NCI-H460 (cell line): ENCODE results near the gene PTS. TPM values are rescaled to one million over a fixed set of nuclear protein-coding genes. Genes with fewer than 3 reads are reported as not detected.
A peak's percentile ranks its signal among the peaks of the same experiment; 100 is the strongest.
"Not testable (repeated sequence)": the region's sequence is repeated elsewhere in the genome, so short reads cannot be mapped to it uniquely, and the experiment has no call there.

ENCODE experiments used
- DNase-seq: peaks from one replicate; pipeline ENCODE4 v3.0.0-alpha.2; 2016; ENCODE audit warnings: low read depth; ENCODE audit errors: extremely low read depth
- polyA plus RNA-seq: library from polyadenylated mRNA; depleted of rRNA; stranded (reverse); fragments of >200 nt; gene quantifications from 2 replicates; pipeline ENCODE4 v1.2.3, GENCODE V29; 2014; cell fraction: nucleus; rRNA removed
- total RNA-seq: library from RNA; depleted of rRNA; stranded (reverse); fragments of >200 nt; shearing (Covaris generic); gene quantifications from 2 replicates; pipeline ENCODE4 v1.2.3, GENCODE V29; 2014; rRNA removed

Gene PTS
- 73.7 and 86.2 TPM in 2 replicates for total RNA-seq
- 110 and 140 TPM in 2 replicates for polyA plus RNA-seq

DNA sequence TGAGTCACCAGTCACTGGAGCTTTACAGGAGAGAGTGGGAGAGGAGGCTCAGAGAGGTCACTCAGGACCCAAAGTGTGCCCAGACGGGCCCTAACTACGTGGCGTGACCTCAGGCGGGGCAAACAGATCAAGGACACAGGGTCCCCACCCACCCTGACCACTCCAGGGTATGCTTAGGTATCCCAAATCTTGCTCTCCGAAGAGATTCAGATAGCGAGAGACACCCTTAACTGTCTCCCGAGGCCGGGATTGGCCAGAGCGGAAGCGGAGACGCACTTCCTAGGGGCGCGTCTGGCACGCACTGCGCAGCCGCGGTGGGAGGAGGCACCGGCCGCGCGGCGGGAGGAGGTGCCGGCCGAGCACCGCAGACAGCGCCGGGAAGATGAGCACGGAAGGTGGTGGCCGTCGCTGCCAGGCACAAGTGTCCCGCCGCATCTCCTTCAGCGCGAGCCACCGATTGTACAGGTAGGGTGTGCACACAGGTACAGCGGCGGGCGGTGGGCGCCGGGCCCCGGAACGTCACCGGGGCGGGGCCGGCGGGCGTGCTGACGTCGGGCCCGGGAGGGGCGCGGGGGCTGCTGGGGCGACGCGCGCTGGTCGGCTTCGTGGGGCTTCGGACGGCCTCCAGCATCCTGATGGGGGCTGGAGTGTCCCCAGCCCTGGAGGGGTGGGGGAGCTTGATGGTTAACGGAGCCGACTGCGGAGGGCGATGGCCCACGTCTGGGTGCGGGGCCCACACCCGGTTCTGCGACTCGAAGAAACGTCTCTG is at the start of gene PTS:
TSS of gene PTS (plus strand) at position 367 of the 769 bp plus-strand sequence. CDS start at position 383, 16 bp downstream.
- DNase-seq: peak; percentile 79

DNA sequence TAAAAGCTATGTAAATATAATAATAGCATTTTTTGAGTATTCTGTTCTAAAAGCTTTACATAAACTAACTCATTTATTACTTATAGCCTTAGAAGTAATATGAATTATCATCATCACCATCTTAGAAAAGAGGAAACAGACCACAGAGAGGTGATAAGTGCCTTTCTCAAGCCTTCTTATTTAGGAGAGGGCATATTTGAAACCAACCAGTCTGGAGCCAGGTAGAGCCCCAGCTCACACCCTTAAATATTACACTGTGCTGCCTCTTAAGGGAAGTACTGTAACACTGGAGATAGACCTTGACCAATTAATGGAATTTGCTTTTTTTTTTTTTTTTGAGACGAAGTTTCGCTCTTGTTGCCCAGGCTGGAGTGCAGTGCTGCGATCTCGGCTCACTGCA is 48.6 kb upstream of the PTS start:
- DNase-seq: no peak

DNA sequence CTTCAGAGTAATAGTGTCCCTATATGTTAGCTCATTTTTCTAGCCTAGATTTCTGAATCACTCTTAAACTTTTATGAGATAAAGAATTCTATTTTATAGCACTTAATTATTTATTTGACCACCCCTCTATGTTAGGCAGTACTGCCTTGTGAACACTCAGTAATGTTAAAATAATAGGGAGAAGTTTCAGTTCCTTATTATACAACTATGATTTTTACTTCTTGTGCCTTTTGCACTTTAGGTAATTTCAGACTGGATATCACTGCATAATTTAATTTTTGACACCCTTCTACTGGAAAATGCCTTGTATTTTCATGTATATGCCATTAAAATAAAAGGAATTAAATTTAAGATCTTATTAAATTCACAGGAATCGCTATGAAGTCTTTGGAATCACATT is 47.8 kb upstream of the PTS start:
- DNase-seq: no peak

DNA sequence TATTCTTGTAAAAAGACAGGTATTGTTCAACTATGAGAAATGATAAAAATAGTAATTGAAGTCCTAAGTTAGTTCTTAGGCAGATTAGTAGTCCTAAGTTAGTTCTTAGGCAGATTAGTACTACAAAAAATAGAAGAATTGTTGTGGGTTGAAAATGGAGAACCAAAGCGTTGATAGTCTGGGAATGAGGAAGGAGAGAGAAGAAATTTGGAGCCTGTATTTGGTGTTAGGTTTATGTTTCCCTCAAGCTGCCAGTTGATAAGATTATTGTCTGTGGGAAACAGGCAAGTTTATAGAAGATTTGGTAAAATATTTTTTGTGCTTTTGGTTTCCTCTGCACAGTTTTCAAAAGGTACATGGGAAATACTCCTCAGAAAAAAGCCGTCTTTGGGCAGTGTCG is 47.3 kb upstream of the PTS start:
- DNase-seq: no peak

DNA sequence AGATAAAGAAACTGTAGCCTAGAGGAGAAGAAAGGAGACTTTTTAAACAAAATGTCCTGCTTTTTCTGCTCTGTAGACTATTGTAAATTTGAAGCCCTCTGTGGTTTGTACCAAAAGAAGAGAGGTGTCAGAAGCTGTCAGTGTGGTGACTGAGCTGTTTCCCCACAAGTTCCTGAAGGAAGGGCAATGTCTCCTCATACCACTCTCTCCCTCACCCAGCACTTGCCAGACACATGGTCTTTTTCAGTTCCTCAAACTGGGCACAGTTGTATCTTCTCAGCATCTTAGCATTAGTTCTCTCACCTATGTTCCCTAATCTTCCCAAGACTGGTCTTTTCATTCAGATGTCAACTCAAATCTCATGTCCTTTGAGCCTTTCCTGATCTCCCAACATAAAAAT is 46.6 kb upstream of the PTS start:
- no peak for DNase-seq

DNA sequence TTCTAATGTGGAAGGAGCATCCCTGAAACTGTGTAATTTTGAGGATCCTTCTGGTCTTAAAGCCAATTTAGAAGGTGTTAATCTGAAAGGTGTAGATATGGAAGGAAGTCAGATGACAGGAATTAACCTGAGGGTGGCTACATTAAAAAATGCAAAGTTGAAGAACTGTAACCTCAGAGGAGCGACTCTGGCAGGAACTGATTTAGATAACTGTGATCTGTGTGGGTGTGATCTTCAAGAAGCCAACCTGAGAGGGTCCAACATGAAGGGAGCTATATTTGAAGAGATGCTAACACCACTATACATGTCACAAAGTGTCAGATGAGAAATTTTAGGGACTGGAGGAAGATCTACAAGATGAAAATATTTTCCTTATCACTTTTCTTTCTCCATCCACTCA is 43.4 kb upstream of the PTS start:
- no peak for DNase-seq

DNA sequence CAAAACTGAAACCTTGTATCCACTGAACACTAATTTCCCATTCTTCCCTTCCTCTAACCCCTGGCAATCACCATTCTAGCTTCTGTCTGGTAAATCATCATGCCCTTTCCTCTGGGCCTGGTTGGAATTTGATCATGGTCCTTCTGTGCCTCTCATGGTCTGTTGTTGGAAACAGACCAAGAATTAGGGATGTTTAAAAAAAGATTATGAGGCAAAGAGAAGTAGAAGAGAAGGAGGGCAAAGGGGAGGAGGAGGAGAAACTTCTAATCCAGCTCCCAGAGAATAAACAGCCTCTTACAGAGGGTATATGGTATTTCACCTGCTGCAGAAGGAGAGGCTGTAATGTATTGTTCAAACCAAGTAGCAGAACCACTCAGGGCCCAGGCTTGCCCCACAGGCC is 40.3 kb upstream of the PTS start:
- no peak for DNase-seq

DNA sequence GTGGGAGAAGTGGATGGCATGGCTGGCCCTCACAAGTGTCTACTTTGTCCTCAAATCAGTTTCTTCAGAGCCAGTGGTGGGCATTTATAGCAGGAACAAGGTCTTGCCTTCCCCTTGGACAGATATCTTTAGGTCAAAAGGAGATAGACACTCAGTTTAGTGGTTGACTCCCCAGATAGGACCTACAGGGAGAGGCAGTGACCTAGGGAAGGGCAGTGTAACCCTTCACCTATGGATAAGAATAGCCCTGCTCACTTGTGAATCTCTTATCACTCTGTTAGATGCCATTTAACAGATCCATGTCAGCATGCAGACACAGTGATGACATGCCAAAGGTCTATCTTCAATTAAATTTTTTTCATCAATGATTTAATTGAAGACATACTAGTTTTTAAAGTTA is 39.9 kb upstream of the PTS start:
- DNase-seq: no peak

DNA sequence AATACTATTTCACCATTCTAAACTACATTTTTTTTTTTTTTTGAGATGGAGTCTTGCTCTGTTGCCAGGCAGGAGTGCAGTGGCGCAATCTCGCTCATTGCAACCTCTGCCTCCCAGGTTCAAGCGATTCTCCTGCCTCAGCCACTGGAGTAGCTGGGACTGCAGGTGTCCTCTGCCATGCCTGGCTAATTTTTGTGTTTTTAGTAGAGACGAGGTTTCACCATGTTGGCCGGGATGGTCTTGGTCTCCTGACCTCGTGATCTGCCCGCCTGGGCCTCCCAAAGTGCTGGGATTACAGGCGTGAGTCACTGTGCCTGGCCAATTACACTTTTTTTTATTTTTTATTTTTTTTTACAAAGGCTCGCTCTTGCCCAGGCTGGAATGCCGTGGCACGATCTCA is 31.1 kb upstream of the PTS start:
- DNase-seq: not testable (repeated sequence)

DNA sequence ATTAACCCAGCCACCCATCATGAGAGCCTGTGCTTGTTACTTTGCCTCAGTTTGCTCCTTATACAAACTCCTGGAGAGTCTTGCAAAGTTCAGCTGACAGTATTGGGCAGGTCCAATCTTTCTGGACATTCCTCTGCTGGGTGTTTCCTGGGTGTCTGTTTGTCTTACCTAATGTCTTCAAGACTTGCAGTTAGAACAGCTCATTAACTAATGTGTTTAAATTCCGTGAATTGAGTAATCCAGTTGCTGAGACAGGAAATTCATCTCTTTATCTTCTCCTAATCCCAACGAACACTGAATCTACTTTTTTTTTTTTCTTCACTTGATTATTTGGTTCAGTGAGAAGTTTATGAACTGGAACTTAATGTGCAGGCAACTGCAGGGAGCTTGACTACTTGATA is 30.3 kb upstream of the PTS start:
- DNase-seq: no peak

DNA sequence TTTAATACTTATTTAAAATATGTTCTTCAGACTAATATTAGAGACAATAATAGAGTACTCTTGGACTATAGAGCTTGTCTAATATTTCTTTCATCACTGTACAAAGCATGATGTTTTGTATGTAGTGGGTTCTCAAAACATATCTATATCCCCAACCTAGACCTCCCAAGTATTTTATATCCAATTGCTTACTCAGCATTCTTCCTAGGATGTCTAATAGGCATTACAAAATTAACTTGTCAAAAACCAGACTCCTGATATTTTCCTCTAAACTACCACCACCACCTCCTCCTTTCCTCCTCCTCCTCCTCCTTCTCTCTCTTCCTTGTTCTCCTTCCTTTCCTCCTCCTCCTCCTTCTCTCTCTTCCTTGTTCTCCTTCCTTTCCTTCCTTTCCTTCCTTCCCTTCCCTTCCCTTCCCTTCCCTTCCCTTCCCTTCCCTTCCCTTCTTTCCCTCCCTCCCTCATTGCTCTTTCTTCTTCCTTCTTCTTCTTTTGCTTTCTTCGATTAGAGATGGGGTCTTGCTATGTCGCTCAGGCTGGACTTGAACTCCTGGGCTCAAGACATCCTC is 29.6 kb upstream of the PTS start:
- no peak for DNase-seq

DNA sequence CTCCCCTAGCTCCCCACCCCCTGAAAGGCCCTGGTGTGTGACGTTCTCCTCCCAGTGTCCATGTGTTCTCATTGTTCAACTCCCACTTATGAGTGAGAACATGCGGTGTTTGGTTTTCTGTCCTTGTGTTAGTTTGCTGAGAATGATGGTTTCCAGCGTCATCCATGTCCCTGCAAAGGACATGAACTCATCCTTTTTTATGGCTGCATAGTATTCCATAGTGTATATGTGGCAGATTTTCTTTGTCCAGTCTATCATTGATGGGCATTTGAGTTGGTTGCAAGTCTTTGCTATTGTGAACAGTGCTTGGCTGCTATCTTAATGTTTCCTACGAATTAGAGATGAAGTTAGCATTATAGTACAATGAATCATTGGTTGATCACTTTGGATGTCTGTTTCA is 27.1 kb upstream of the PTS start:
- DNase-seq: not testable (repeated sequence)

DNA sequence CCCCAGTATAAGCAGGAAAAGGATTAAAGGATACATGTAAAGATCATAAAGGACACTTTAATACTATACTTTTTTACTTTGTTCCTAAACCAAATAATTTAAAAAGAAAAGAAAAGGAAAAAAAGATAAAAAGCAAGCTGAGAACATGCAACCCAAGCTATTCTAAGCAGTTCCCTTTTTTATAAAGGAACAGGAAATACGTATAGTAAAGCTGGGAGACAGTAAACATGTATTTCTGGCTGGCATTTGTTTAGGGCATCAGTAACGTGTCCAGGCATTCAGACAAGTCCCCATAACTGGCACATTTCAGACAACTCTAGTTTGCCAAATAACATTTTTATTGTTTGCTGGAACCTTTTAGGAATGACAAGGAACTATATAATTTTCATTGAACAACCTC is 26.0 kb upstream of the PTS start:
- no peak for DNase-seq

DNA sequence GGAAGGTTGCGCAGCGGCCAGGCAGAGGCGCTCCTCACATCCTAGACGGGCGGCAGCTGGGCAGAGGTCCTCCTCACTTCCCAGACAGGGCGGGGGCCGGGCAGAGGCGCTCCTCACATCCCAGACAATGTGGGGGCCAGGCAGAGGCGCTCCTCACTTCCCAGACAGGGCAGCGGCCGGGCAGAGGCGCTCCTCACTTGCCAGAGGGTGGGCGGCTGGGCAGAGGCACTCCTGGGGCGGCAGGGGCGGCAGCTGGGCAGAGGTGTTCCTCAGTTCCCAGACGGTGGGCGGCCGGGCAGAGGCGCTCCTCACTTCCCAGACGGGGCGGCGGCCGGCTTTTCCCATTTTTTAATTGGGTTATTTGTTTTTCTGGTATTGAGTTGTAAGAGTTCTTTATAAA is 20.2 kb upstream of the PTS start:
- no peak for DNase-seq

DNA sequence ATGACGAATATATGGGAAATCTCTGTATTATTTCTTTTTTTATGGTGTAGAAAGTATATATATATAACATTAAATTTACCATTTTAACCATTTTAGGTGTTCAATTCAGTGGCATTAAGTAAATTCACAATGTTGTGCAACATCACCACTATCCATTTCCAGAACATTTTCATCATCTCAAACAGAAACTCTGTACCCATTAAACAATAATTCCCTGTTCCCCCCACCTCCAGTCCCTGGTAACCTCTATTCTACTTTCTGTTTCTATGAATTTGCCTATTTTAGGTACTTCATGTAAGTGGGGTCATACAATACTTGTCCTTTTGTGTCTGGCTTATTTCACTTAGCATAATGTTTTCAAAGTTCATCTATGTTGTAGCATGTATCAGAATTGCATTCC is 15.3 kb upstream of the PTS start:
- no peak for DNase-seq

DNA sequence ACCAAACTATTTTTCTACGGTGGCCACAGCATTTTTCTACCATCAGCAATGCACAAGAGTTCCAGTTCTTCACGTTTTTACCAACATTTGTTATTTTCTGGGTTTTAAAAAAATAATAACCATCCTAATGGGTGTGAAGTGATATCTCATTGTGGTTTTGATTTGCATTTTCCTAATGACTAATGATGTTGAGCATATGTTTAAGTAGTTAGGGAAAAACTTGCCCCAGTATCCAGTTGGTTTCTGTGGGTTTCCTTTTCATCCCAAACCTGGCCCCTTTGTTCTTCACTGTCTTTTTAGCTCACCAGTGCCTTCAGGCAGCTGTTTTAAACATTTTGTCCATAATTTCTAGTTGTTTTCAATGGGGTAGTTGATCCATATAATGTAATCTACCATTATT is 14.7 kb upstream of the PTS start:
- no peak for DNase-seq

DNA sequence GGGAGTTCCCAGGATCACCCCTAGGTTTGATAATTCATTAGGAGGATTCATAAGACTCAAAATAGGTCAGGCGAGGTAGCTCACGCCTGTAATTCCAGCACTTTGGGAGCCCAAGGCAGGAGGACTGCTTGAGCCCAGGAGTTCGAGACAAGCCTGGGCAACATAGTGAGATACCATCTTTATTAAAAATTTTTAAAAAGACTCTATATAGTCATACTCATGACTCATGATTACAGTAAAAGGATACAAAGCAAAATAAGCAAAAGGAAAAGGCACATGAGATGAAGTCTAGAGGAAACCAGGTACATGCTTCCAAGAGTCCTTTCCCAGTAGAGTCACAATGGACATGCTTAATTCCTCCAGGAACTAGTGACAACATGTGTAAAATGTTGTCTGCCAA is 13.9 kb upstream of the PTS start:
- DNase-seq: no peak

DNA sequence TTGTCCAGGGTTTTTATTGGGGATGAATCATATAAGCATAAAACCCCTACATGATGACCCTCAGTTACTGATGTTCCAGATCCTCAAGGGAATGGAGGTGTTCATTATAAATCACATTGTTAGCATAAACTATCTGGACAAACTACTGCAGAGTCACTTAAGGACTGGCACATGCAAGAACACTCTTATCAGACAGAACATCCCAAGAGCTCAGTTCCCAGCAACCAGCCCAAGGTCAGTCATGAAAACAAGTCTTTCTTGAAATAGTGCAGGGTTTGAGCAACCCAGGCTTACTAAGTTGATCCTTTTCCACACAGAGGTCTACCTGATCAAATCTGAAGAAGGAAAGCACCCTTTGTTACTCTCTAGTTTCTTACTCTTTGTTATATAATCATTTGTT is 13.5 kb upstream of the PTS start:
- no peak for DNase-seq

DNA sequence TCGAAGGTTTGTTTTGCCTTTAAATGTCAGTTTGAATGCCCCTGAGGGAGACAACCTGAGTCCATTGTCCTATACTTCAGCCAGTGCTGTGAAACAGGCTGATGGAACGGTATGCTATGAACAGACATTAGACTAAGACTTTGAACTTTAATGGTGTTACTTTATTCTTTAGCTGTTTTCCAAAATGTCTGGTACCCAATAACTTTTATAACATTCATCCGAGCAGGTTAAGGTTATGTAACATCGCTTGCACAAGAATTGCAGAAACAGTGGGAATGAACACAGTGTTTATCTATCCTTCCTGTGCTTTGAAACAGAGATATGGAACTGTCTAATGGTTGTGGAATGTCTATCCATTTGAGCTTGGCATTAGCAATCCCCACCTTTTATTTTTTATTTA is 12.5 kb upstream of the PTS start:
- no peak for DNase-seq

DNA sequence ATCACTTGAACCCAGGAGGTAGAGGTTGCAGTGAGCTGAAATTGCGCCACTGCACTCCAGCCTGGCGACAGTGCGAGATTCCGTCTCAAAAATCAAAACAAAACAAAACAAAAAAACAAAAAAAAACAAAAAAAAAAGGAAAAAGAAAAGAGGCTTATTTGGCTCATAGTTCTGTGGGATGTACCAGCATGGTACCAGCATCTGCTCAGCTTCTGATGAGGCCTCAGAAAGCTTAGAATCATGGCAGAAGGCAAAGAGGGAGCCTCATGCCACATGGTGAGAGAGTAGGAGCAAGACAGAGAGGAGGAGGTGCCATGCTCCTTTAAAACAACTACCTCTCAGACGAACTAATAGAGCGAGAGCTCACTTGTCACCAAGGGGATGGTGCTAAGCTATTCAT is 10.6 kb upstream of the PTS start:
- no peak for DNase-seq

DNA sequence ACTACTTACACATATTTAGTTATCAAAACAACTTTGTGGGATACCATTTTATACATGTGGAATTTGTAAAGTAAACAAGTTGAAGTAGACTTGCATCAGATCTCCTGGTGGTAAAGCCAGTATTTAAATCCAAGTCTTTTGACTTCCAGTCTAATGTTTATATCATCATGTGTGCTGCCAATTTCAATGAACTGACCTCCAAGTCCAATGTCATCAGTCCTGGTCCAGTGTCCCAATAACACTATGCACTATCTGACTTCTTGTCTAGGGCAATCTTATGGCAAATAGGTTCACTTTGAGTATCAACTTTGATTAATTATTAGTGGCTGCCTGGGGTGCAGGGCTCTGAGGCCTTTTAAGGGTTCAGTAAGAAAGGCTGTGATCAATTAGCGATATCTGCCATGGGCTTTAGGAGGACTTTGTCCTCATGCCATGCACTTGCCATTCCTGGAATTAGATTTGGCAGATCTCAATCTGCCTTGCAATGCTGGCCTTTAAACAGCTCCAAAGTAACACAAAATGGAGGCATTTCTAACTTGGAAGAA is 9.6 kb upstream of the PTS start:
- peak; percentile 44 for DNase-seq

DNA sequence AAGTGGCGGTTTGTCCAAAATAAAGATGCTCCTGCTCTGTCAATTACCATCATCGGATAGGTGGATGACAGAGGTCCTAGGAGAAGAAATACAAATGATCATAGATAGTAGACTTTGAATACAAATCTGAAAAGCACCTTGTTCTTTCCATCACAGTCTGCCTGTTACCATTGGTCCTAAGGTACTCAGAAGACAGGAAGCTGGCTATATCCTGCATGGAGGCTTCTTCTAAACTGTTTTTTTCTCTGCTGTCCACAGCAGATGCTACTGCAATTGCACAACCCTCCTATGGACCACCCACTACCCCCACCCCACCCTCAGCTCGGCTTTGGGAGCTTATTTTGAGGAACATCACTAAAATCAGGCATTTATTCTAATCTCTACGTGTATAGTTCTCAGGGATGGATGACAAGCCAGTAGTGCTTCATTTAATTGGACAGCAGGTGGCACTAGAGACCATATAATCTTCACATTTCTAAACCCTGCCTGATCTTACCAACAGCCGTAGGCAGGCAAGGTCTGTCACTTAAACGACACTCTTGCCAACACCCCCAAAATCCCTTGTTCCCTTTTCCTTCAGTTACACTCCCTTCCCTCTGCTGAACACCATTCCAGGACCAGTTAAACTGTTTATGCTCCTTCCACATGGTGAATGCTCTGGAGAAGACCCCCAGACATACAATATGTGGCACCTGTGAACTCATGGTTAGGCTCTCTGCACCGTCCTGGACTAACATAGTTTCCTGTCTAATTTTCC is 6.6 kb upstream of the PTS start:
- DNase-seq: peak; percentile 73
